Muscle of leg (tissue), 11 donors: Measurements from ENCODE around the gene ADAMTS13. TPM values are rescaled to one million over a fixed set of nuclear protein-coding genes. Genes with fewer than 3 reads are reported as not detected.

ENCODE experiments used
- DNase-seq: peaks from one replicate; pipeline ENCODE4 v3.0.0; 2013
- H3K27ac ChIP-seq: one replicate; pipeline ENCODE4 v1.5.1; 2013; ENCODE audit warnings: mild to moderate bottlenecking, low read length, control low read depth
- H3K27me3 ChIP-seq: one replicate; pipeline ENCODE4 v1.6.1; 2013; ENCODE audit warnings: low read length; ENCODE audit not compliant: control insufficient read depth, insufficient read depth
- H3K36me3 ChIP-seq: one replicate; pipeline ENCODE4 v1.6.1; 2013; ENCODE audit warnings: low read length; ENCODE audit not compliant: control insufficient read depth, insufficient read depth
- H3K4me1 ChIP-seq: one replicate; pipeline ENCODE4 v1.6.1; 2013; ENCODE audit warnings: low read length; ENCODE audit not compliant: control insufficient read depth, insufficient read depth
- H3K4me3 ChIP-seq: one replicate; pipeline ENCODE4 v1.5.1; 2013; ENCODE audit warnings: low read length, control low read depth
- H3K9me3 ChIP-seq: replicated peaks from 2 replicates; pipeline ENCODE4 v1.6.1; 2013; ENCODE audit warnings: low read depth, low read length; ENCODE audit not compliant: control insufficient read depth
- WGBS: methylation state at CpG from one replicate; pipeline ENCODE4 v1.1.5; 2013; ENCODE audit warnings: missing lambda C conversion rate; ENCODE audit not compliant: insufficient coverage; 5-methylcytosine and 5-hydroxymethylcytosine counted together
- polyA plus RNA-seq, 8 donors: library from polyadenylated mRNA; unstranded; fragments of 120-200 nt; gene quantifications; one replicate each; pipeline versions ENCODE4 v1.2.1 to v1.2.3, GENCODE V29; 2013; ENCODE audit warnings: inconsistent platforms in 1 of 8, low replicate concordance in 1 of 8; ENCODE audit not compliant: insufficient read length in 8 of 8, insufficient read depth in 1 of 8
- total RNA-seq: library from RNA; stranded (reverse); fragments of 120-200 nt; gene quantifications from one replicate; pipeline ENCODE4 v1.2.4, GENCODE V29; 2013

ADAMTS13 gene
- total and polyA plus RNA-seq, 9 donors: 3.4 to 10.5 (median 8.0) TPM

- peaks cover 28% of the 10 kb centered on the region for H3K27me3 ChIP-seq
- WGBS: 60% methylated on average over 21 of the region's 24 CpGs
- no peak for DNase-seq
- no peak overlapping the region for H3K27ac ChIP-seq
- no peaks in the 10 kb centered on the region for H3K36me3 ChIP-seq
- H3K9me3 ChIP-seq: no peaks in the 10 kb centered on the region
- no peak overlapping the region for H3K4me3 ChIP-seq
- H3K4me1 ChIP-seq: peaks cover 61% of the 10 kb centered on the region
Observed at GRCh38 chr9:133494636-133495326, 72.6 kb downstream of the ADAMTS13 start.

- Histone ChIP-seq H3K4me1 (peaks cover 61% of the 10 kb centered on the region), H3K4me3 (no peak overlapping the region), H3K9me3 (no peaks in the 10 kb centered on the region), H3K36me3 (no peaks in the 10 kb centered on the region), H3K27ac (no peak overlapping the region), H3K27me3 (peaks cover 26% of the 10 kb centered on the region)
- DNase-seq: no peak
- 85% methylated on average over 24 of the region's 24 CpGs for WGBS
Observed at GRCh38 chr9:133495327-133496293, 73.4 kb downstream of the ADAMTS13 start.

GRCh38 chr9:133496861-133497842 is 75.0 kb downstream of the ADAMTS13 start:
- no peak for DNase-seq
- Histone ChIP-seq H3K27ac (no peak overlapping the region), H3K9me3 (peaks cover 12% of the 10 kb centered on the region), H3K4me3 (no peak overlapping the region), H3K4me1 (peaks cover 48% of the 10 kb centered on the region), H3K36me3 (no peaks in the 10 kb centered on the region), H3K27me3 (peaks cover 26% of the 10 kb centered on the region)
- WGBS: 53% methylated on average over 28 of the region's 35 CpGs

- peaks cover 27% of the 10 kb centered on the region for H3K4me1 ChIP-seq
- WGBS: 54% methylated on average over 18 of the region's 19 CpGs
- H3K9me3 ChIP-seq: peaks cover 18% of the 10 kb centered on the region
- H3K27ac ChIP-seq: no peak overlapping the region
- DNase-seq: no peak
- no peaks in the 10 kb centered on the region for H3K36me3 ChIP-seq
- H3K27me3 ChIP-seq: peaks cover 26% of the 10 kb centered on the region
- no peak overlapping the region for H3K4me3 ChIP-seq
Observed at GRCh38 chr9:133499132-133499891, 77.1 kb downstream of the ADAMTS13 start.

- H3K27ac ChIP-seq: no peak overlapping the region
- peaks cover 18% of the 10 kb centered on the region for H3K9me3 ChIP-seq
Observed at GRCh38 chr9:133499892-133500270, 77.7 kb downstream of the ADAMTS13 start.

GRCh38 chr9:133502112-133502511 is 79.9 kb downstream of the ADAMTS13 start:
- Histone ChIP-seq H3K4me3 (no peak overlapping the region), H3K27ac (no peak overlapping the region), H3K36me3 (no peaks in the 10 kb centered on the region), H3K27me3 (peaks cover 16% of the 10 kb centered on the region), H3K4me1 (peaks cover 33% of the 10 kb centered on the region), H3K9me3 (peaks cover 18% of the 10 kb centered on the region)
- no peak for DNase-seq
- WGBS: no CpG with 5 or more reads among the region's 1 CpG

More at GRCh38 chr9:133499892-133500270, 77.7 kb downstream of the ADAMTS13 start:
- DNase-seq: no peak
- Histone ChIP-seq H3K27me3 (peaks cover 26% of the 10 kb centered on the region), H3K4me1 (peaks cover 21% of the 10 kb centered on the region), H3K36me3 (no peaks in the 10 kb centered on the region), H3K4me3 (no peak overlapping the region)
- 69% methylated on average over 11 of the region's 12 CpGs for WGBS

GRCh38 chr9:133505186-133505830 is 83.1 kb downstream of the ADAMTS13 start:
- Histone ChIP-seq H3K4me3 (no peak overlapping the region), H3K36me3 (no peaks in the 10 kb centered on the region), H3K9me3 (peaks cover 18% of the 10 kb centered on the region), H3K4me1 (peaks cover 35% of the 10 kb centered on the region), H3K27me3 (peaks cover 2% of the 10 kb centered on the region), H3K27ac (no peak overlapping the region)
- WGBS: 67% methylated on average over 11 of the region's 13 CpGs
- DNase-seq: no peak

- peaks cover 16% of the 10 kb centered on the region for H3K9me3 ChIP-seq
- H3K27ac ChIP-seq: no peak overlapping the region
- peaks cover 42% of the 10 kb centered on the region for H3K4me1 ChIP-seq
- peaks cover 4% of the 10 kb centered on the region for H3K27me3 ChIP-seq
- DNase-seq: peak; percentile 77
- H3K36me3 ChIP-seq: no peaks in the 10 kb centered on the region
- no peak overlapping the region for H3K4me3 ChIP-seq
- 32% methylated on average over 23 of the region's 23 CpGs for WGBS
Observed at GRCh38 chr9:133505901-133506652, 83.9 kb downstream of the ADAMTS13 start.
